Fibroblast of peridontal ligament (primary cell): ENCODE data around the gene RFX2.
A peak's percentile ranks its signal among the peaks of the same experiment; 100 is the strongest.

Experiments used
- DNase-seq: peaks from one replicate; pipeline ENCODE4 v3.0.0-alpha.2; 2010; ENCODE audit errors: extremely low read depth

RFX2 gene

GRCh38 chr19:6059988-6060599 lies 50.2 kb downstream of the RFX2 start:
- no peak for DNase-seq

GRCh38 chr19:6059396-6059947 lies 50.8 kb downstream of the RFX2 start:
- no peak for DNase-seq

DNA sequence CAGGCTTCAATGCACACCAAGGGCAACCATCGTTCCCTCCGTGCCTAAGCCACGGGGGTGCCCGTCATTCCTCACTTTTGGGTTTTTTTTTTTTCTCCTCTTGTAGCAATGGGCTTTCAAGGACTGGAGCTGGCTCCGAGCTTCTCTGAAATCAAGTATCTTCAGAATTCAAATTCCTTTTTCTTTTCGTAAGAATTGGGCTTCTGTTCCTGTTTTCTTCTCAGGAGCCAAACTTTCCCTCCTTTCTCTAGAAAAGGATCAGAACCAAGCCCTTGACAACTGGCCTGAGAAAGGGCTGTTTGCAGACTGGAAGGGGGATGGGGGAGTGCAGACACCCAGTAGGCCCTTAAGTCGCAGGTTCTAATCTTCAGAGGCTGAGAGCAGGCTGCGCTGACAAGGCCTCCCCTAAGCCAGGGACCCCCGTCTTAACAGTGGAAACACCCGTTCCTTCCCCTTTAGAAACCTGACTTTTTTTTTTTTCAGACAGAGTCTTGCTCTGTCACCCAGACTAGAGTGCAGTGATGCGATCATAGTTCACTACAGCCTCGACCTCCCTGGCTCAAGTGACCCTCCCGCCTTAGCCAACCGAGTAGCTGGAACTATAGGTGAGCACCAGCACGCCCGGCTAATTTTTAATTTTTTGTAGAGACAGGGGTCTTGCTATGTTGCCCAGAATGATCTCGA lies 51.6 kb downstream of the RFX2 start:
- DNase-seq = no peak

DNA sequence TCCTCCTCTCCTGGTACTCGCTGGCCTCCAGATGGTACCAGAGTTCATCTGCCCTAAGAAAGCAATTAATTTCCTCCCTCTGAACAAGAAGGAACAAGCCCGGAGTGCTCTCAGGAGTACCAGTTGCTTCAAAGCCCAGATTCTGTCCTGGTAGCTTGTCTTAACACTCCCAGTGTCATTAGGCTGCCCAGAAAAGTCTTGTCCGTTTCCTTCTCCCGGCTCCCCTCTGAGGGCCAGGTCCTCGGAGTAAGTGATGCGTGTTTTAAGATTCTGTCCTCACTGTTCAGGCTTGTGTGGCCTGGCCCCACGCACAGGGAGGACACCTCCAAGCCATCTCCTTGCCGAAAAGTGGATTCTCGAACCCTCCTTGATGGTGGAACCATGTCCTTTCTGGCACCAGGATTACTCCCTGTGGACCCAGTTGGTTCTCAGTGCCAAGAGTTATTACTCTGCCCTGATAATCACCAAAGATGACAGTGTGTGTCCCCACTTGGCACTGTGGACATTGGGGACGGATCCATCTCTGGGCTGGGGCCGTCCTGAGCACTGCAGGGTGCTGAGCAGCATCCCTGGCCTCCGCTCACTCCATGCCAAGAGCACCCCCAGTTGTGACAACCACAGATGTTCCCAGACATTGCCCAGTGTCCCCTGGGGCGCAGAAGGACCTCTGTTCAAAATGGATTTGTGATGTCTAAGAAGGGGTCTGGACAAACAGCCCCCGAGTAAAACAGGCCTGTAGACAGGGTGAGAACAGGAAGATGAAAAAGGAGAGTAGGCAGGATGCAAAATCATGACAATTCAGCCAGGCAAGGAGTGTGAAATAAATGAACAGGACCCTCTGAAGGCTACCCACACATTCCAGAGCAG lies 52.4 kb downstream of the RFX2 start:
- DNase-seq = no peak

DNA sequence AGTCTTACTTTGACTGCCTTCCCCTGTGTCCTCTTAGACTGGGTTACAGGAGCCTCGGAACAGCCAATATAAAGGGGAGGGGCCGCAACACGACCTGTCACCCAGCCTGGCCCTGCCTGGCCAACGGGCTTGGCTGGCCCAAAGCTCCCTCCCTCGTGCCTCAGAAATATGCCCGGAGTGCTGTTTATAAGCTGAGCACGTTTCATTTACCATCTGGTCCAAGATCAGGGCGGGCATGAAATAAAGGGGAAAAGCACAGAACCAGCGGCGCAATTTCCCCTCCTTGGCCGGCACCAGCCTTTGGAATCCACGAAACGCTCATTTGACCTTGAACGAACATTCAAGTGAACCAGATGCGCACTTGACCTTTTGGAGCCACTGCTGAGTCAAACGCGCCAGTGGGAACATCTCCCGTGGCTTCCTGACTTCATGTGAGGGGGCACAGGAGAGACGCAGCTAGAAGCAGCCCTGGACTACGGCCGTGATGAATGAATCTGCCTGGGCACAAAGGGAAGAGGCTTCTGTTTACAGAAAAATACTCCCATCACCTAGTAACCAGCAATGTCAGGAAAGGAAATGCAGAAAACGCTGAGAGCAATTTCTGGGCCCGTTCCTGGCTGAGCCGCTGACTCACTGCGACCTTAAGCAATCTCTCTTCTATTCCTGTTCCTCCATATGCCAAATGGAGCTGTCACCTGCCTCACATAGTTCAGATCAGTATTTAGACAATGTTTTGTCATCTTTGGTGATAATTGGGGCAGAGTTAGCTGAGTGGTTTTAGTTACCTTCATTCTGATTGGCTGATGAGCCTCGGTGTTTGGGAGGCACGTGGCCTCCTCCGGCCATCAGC lies 53.3 kb downstream of the RFX2 start:
- peak; percentile 92 for DNase-seq

DNA sequence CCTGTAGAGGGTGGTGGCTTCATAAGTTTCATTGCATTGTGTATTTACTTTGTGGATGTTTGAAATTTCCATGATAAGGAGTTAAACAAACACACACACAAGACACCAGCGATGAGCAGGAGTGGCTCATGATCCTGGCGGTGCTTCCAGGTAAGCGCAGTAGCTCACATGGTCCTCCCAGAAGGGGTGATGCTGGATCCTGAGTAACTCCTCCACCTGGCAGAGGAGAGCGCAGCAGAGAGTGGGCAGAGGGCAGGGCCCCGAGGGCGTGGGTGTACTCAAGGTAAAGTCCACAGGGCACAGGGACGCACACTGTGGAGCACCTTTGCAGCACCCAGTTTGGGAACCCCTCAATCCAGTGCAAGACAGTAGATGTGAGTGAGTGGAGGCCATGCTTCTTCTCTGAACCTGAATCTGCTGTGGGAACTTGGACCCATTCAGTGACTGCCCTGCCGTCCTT lies 54.0 kb downstream of the RFX2 start:
- no peak for DNase-seq

- DNase-seq = no peak
These were observed 55.1 kb downstream of the RFX2 start for GRCh38 chr19:6055013-6055795.

GRCh38 chr19:6048793-6049405 lies 61.4 kb downstream of the RFX2 start:
- DNase-seq = peak; percentile 77

- DNase-seq = no peak
These were observed 62.0 kb downstream of the RFX2 start for GRCh38 chr19:6048348-6048747.

DNA sequence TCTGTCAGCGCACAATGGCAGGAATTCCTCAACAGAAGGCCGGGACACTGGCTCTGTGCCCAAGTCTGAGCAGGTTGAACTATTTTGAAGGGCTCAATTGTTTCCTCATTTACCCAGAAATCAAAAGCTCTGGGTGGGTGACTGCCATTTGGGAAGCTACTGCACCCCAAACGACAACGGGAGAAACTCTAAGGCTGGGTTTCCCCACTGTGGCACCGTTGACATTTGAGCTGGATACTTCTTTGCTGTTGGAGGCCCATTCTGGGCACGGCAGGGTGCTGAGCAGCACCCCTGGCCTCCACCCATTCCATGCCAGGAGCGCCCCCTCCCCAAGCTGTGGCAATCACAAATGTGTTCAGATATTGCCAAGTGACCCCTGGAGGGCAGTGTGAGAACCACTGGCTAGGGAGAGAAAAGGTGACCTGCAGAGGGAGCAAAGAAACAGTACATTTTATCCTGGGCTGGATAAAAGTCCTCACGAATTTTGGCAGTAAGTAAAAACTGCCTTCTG lies 62.5 kb downstream of the RFX2 start:
- DNase-seq = peak; percentile 75

DNA sequence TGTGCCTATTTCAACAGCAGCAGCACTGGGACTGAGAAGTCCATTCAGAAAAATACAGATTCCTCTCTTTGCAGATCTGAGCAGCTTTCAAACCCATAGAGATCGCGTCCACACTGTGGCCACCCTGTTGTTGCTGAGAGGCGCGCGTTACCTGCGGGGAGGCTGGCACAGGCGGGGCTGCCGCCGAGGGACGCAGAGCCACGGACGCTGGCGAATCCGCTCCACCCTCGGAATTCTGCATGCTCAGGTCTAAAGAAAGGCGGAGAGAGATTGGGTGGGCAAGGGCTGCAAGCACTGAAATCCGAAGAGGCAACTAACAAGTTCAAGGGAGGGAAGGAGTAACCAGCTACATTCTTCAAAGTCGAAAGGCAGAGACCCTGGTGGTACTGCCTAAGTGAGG lies 63.0 kb downstream of the RFX2 start:
- no peak for DNase-seq

- no peak for DNase-seq
These were observed 65.2 kb downstream of the RFX2 start for GRCh38 chr19:6045108-6045507.

DNA sequence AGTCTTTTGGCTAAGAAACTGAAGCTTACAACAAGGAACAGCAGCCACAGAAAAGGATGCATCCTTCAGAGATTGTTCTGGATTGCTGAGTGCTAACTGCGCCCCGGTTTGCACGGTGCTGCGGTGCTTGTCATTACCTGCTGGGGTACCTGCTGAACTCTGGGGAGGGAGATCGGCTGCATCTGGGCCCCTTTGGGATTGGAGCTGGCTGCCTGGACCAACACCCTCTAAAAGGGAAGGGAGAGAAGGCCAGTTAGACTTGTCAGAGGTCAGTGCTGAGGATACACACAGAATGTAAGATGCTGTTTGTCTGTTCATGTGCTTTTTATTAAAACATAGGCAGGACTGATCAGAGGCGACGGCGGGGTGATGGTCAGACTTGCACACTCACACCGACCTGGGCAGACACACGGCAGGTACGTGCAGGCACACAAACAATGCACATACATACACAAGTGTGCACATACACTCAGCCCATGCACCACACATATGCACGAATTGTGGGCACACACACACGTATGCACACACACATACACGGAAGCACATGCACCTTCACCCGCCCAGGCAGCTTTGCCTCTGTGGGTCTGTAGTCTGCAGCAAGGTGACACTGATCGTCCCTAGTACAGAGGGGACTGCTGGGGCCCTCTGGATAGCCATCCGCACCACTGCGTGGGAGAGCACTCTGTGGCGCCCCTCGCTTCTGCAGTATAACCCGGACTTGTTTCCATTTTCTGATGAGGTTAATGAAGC lies 66.1 kb downstream of the RFX2 start:
- DNase-seq = no peak

- no peak for DNase-seq
These were observed 67.2 kb downstream of the RFX2 start for GRCh38 chr19:6042776-6043726.

DNA sequence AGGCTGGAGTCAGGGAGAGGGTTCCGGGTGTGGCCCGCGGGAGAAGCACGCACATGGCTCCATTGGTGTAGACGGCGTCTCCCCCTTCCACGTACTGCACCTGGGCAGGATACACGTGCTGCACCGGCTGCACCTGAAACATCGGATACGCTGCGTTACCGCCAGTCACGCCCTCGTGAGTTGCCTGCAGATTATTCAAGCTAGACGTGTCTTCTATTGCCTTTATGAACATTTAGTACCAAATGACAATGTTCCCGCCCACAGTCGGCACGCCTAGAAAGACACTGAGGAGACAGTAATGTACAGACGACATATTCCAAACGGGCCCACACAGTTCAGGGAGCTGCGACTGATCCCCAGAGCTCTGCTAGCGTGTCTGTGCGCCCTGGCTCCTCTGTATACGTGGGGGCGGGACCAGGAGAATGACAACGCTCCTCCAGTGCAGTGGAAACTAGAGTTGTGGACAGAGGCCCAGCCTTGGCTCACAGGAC lies 68.3 kb downstream of the RFX2 start:
- DNase-seq = no peak

GRCh38 chr19:6041071-6041470 lies 69.2 kb downstream of the RFX2 start:
- no peak for DNase-seq

DNA sequence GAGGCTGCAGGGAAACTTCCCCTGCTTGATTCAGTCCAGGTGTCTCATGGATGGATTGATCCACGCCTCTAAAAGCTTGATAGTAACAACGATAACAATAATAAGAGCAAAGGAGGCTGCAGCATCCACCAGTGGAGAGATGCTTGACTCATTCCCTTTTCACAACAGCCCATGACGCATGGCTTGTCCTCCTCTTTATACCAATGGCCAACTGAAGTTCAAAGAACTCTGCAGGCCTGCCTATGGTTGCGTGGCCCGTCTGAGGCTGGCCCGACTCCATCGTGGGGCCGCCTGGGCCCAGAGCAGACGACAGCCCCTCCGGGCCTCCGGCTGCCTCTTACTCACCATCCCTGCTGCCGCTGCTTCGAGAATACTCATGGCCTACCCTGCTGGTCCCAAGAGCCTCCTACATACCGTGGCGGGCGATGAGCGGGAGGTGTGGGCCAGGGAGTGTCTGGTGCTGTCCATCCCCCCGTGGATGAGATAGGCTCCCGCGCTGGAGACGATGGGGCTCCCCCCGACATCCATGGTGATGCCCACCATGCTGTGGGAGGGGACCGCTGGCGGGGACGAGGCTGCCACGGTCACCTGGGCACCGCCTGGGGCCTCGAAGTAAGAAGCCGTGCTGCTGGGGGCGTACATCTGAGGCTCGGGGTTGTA lies 70.6 kb downstream of the RFX2 start:
- DNase-seq = no peak
